Liver (tissue), 9 donors: ENCODE results near the gene PUS3. TPM values are rescaled to one million over a fixed set of nuclear protein-coding genes. Genes with fewer than 3 reads are reported as not detected.

Experiments used
- DNase-seq: peaks from one replicate; pipeline ENCODE4 v3.0.0-alpha.2; 2017; ENCODE audit warnings: low spot score
- H3K27ac ChIP-seq, 2 donors: one replicate each; pipeline ENCODE4 v1.7.0; 2013; ENCODE audit warnings: inconsistent platforms in 2 of 2, low read length in 2 of 2, control low read depth in 1 of 2, low read depth in 1 of 2, mild to moderate bottlenecking in 1 of 2
- H3K27me3 ChIP-seq, 4 donors: one replicate each; pipeline versions ENCODE4 v1.6.1 to v1.7.0; 2013; ENCODE audit warnings: low read length in 3 of 4, inconsistent platforms in 1 of 4, mild to moderate bottlenecking in 1 of 4, moderate library complexity in 1 of 4; ENCODE audit not compliant: control insufficient read depth in 4 of 4, insufficient read depth in 4 of 4
- H3K36me3 ChIP-seq, 4 donors: one replicate each; pipeline versions ENCODE4 v1.6.1 to v1.7.0; 2013; ENCODE audit warnings: low read length in 3 of 4, mild to moderate bottlenecking in 3 of 4, low read depth in 1 of 4, moderate library complexity in 1 of 4; ENCODE audit not compliant: control insufficient read depth in 4 of 4, insufficient read depth in 3 of 4
- H3K4me1 ChIP-seq, 4 donors: one replicate each; pipeline versions ENCODE4 v1.6.1 to v1.7.0; 2013; ENCODE audit warnings: low read length in 3 of 4, mild to moderate bottlenecking in 3 of 4, moderate library complexity in 1 of 4; ENCODE audit not compliant: control insufficient read depth in 4 of 4, insufficient read depth in 4 of 4
- H3K4me3 ChIP-seq, 3 donors: one replicate each; pipeline versions ENCODE4 v1.6.1 to v1.7.0; 2013; ENCODE audit warnings: low read length in 3 of 3, control low read depth in 1 of 3, low read depth in 1 of 3, mild to moderate bottlenecking in 1 of 3
- H3K9ac ChIP-seq, 2 donors: one replicate each; pipeline ENCODE4 v1.7.0; 2013; ENCODE audit warnings: low read length in 2 of 2, mild to moderate bottlenecking in 2 of 2, moderate library complexity in 2 of 2, control low read depth in 1 of 2, low read depth in 1 of 2
- H3K9me3 ChIP-seq, 4 donors: one replicate each; pipeline versions ENCODE4 v1.6.1 to v1.7.0; 2013; ENCODE audit warnings: low read length in 3 of 4; ENCODE audit not compliant: control insufficient read depth in 4 of 4
- ATF3 ChIP-seq: IDR thresholded peaks from 2 replicates; pipeline ENCODE4 v1.6.1; 2016; ENCODE audit warnings: antibody characterized with exemption
- CTCF ChIP-seq: fragments of 150-350 bp; IDR thresholded peaks from 2 replicates; pipeline ENCODE4 v1.5.1; 2017; ENCODE audit warnings: improper control_type of control experiment, low read depth, low read length; ENCODE audit not compliant: missing input control
- EGR1 ChIP-seq, 2 donors: IDR thresholded peaks; 2 replicates each; pipeline ENCODE4 v1.6.1; 2016 to 2018; ENCODE audit warnings: antibody characterized with exemption in 2 of 2, low read depth in 2 of 2
- FOXA1 ChIP-seq: IDR thresholded peaks from 2 replicates; pipeline ENCODE4 v1.6.1; 2016; ENCODE audit warnings: antibody characterized with exemption
- FOXA2 ChIP-seq: IDR thresholded peaks from 2 replicates; pipeline ENCODE4 v1.6.1; 2016; ENCODE audit warnings: antibody characterized with exemption
- GABPA ChIP-seq, 2 donors: IDR thresholded peaks in 1 of 2; conservative IDR thresholded peaks in 1 of 2; 2 replicates each; pipeline ENCODE4 v1.6.1; 2016; ENCODE audit warnings: antibody characterized with exemption in 2 of 2, mild to moderate bottlenecking in 1 of 2, moderate library complexity in 1 of 2
- HNF4A ChIP-seq, 2 donors: conservative IDR thresholded peaks; 2 replicates each; pipeline ENCODE4 v1.6.1; 2016; ENCODE audit warnings: antibody characterized with exemption in 2 of 2, mild to moderate bottlenecking in 2 of 2
- HNF4G ChIP-seq: IDR thresholded peaks from 2 replicates; pipeline ENCODE4 v1.6.1; 2016; ENCODE audit warnings: antibody characterized with exemption
- JUND ChIP-seq, 2 donors: IDR thresholded peaks; 2 replicates each; pipeline ENCODE4 v1.6.1; 2016; ENCODE audit warnings: antibody characterized with exemption in 2 of 2
- MAX ChIP-seq: IDR thresholded peaks from 2 replicates; pipeline ENCODE4 v1.6.1; 2016; ENCODE audit warnings: antibody characterized with exemption
- NR2F2 ChIP-seq: IDR thresholded peaks from 2 replicates; pipeline ENCODE4 v1.6.1; 2016; ENCODE audit warnings: antibody characterized with exemption
- RAD21 ChIP-seq, 2 donors: IDR thresholded peaks; 2 replicates each; pipeline ENCODE4 v1.6.1; 2016; ENCODE audit warnings: antibody characterized with exemption in 2 of 2, mild to moderate bottlenecking in 2 of 2
- REST ChIP-seq: IDR thresholded peaks from 2 replicates; pipeline ENCODE4 v1.6.1; 2016; ENCODE audit warnings: antibody characterized with exemption, mild to moderate bottlenecking
- RXRA ChIP-seq, 2 donors: IDR thresholded peaks; 2 replicates each; pipeline ENCODE4 v1.6.1; 2017 to 2018; ENCODE audit warnings: antibody characterized with exemption in 2 of 2, mild to moderate bottlenecking in 1 of 2
- SP1 ChIP-seq: IDR thresholded peaks from 2 replicates; pipeline ENCODE4 v1.6.1; 2018; ENCODE audit warnings: antibody characterized with exemption, mild to moderate bottlenecking
- TAF1 ChIP-seq: conservative IDR thresholded peaks from 2 replicates; pipeline ENCODE4 v1.6.1; 2016; ENCODE audit warnings: antibody characterized with exemption, mild to moderate bottlenecking
- YY1 ChIP-seq: IDR thresholded peaks from 2 replicates; pipeline ENCODE4 v1.6.1; 2016; ENCODE audit warnings: antibody characterized with exemption, mild to moderate bottlenecking
- ZBTB33 ChIP-seq: IDR thresholded peaks from 2 replicates; pipeline ENCODE4 v1.6.1; 2016; ENCODE audit warnings: antibody characterized with exemption
- WGBS: extraction: QIAGEN DNeasy Blood & Tissue Kit; methylation state at CpG from one replicate; pipeline ENCODE4 v1.1.7; 2013; 5-methylcytosine and 5-hydroxymethylcytosine counted together
- polyA plus RNA-seq, 2 donors: library from polyadenylated mRNA; stranded (reverse) in 1 of 2; unstranded in 1 of 2; fragments of 200-250 nt in 1 of 2; fragments of >200 nt in 1 of 2; fragmentation: Nextera tagmentation in 1 of 2; extraction: Ambion mirVana in 1 of 2; gene quantifications; one replicate each; pipeline versions ENCODE4 v1.2.1 to v1.2.3, GENCODE V29; 2013 to 2015
- total RNA-seq, 2 donors: library from RNA; depleted of rRNA; stranded (reverse); fragments of >200 nt; gene quantifications; one replicate each; pipeline ENCODE4 v1.2.3, GENCODE V29; 2014
- donor health status: healthy.
- donor health status: healthy.
- donor health status: healthy.
- donor health status: healthy.
- donor health status: healthy.

Gene PUS3
- total and polyA plus RNA-seq, 4 donors, result 15.5 to 22.2 (median 17.1) TPM

- H3K9me3 ChIP-seq, result no peaks in the 10 kb centered on the region
- H3K36me3 ChIP-seq, result no peaks in the 10 kb centered on the region
- peaks cover 0 to 5% (median 1%) of the 10 kb centered on the region in 4 donors for H3K4me1 ChIP-seq
- TF ChIP-seq RXRA (IDR thresholded peaks at IDR 0.05), result no peak
- no peak for TF ChIP-seq JUND (IDR thresholded peaks at IDR 0.05)
- no peak for TF ChIP-seq ZBTB33
- no peak for TF ChIP-seq GABPA (IDR thresholded peaks at IDR 0.05 in 1 of 2, conservative IDR thresholded peaks at IDR 0.05 in 1 of 2)
- TF ChIP-seq YY1, result no peak
- no peak for TF ChIP-seq REST
- no peak for TF ChIP-seq HNF4G
- no peak for TF ChIP-seq EGR1 (IDR thresholded peaks at IDR 0.05; ENCODE audit: low read depth in 2 of 2)
- no peak for TF ChIP-seq CTCF
- TF ChIP-seq FOXA1, result no peak
- no peak for TF ChIP-seq SP1
- no peak for TF ChIP-seq ATF3
- TF ChIP-seq FOXA2, result no peak
- TF ChIP-seq TAF1, result no peak
- no peak for TF ChIP-seq NR2F2
- no peak for TF ChIP-seq HNF4A (conservative IDR thresholded peaks at IDR 0.05)
- no peak for TF ChIP-seq RAD21 (IDR thresholded peaks at IDR 0.05)
- TF ChIP-seq MAX, result no peak
- 97% methylated on average over 4 of the region's 4 CpGs for WGBS
- H3K9ac ChIP-seq, result no peak overlapping the region
- no peak overlapping the region for H3K4me3 ChIP-seq
- DNase-seq, result no peak
- no peaks in the 10 kb centered on the region for H3K27me3 ChIP-seq
- no peak overlapping the region for H3K27ac ChIP-seq
These were observed 37.1 kb upstream of the PUS3 start for GRCh38 chr11:125940145-125940544.
